ENCODE data around the gene ODF4. TPM values are rescaled to one million over a fixed set of nuclear protein-coding genes. Genes with fewer than 3 reads are reported as not detected.

Gene ODF4
- total and polyA plus RNA-seq, 2 of the 4 experiments (the other 2 are of a cell fraction) = not detected

DNA sequence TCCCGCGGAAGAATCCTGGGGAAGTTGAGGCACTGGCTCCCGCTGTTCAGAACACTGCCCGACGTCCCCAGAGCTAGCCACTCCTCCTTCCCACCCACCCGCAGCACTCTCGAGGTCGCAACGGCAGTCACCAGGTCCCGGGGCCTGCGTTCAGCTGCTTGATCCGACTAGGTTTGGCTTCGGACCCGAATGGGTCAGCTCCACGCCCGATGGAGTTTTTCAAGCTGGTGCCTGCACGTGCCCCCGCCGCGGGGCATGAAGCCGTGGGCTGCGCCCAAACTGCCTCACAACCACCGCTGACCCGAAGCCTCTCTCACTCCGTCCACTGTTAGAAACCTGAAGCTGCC, 12.4 kb upstream of the ODF4 start:
- H2AK5ac ChIP-seq (ENCODE audit: low read depth, low read length) = no peak overlapping the region
- ATAC-seq (ENCODE audit: low read depth) (no peak; the same call in 1 of the 2 replicates), DNase-seq (no peak)
- dilution Hi-C loops (cut with HindIII; ENCODE audit: low sequenced_read_pairs, unreplicated experiment) = no loop called here
- H3K27ac ChIP-seq (ENCODE audit: insufficient read depth, low read length) = no peak overlapping the region
- no peak overlapping the region; the same call in 1 of the 2 replicates for H4K5ac ChIP-seq (ENCODE audit: low read depth, low read length)
- no TSS peak for BruUV-seq (replicated peaks)
- no peaks in the 10 kb centered on the region for H3K36me3 ChIP-seq (ENCODE audit: control insufficient read depth, insufficient read depth, low read length)
- H3K9ac ChIP-seq (ENCODE audit: low read depth, low read length) = no peak overlapping the region
- POLR2A ChIA-PET (ENCODE audit: unreplicated experiment) = interaction anchor here (0.6 kb wide), 1 partner anchor 131 kb away, joined by 3 read pairs; no protein-coding TSS in a partner anchor
- no peaks in the 10 kb centered on the region for H3K9me1 ChIP-seq (ENCODE audit: insufficient read depth, low read length)
- peak overlapping the region; percentile 35; the same call in 1 of the 2 replicates for H4K91ac ChIP-seq (ENCODE audit: insufficient read depth, low read depth, low read length)
- peak overlapping the region; percentile 65 for H2AK9ac ChIP-seq (replicated peaks; ENCODE audit: low read depth, low read length, poor library complexity)
- peaks cover 2% of the 10 kb centered on the region; the same call in 1 of the 2 replicates for H3K4me1 ChIP-seq (ENCODE audit: control insufficient read depth, insufficient read depth, low read length)
- no peak overlapping the region for H2BK5ac ChIP-seq (ENCODE audit: low read depth, low read length, poor library complexity, severe bottlenecking)
- H3K27me3 ChIP-seq (ENCODE audit: control insufficient read depth, insufficient read depth, low read length) = peaks cover 10% of the 10 kb centered on the region; the same call in 1 of the 2 replicates
- CTCF ChIA-PET = no interaction called here
- 0 out of 2 replicates have a peak overlapping the region, but pooled peaks have one; percentile 35 for H2BK20ac ChIP-seq (ENCODE audit: low read depth, low read length)
- intact Hi-C loops (cut with micrococcal nuclease) = no loop called here
- peak overlapping the region; percentile 90 for H3K4me2 ChIP-seq (ENCODE audit: low read depth, low read length)
- H3K4me3 ChIP-seq (ENCODE audit: insufficient read depth, low read depth, low read length) = peak overlapping the region; percentile 33; the same call in 1 of the 2 replicates
- H2BK15ac ChIP-seq (ENCODE audit: low read depth, low read length) = peak overlapping the region; percentile 28; the same call in 1 of the 3 replicates
- peak overlapping the region; percentile 95 for H4K8ac ChIP-seq (ENCODE audit: low read depth in 2 of 2, low read length in 2 of 2)
- no peaks in the 10 kb centered on the region for H4K20me1 ChIP-seq (ENCODE audit: insufficient read depth, low read length)
- WGBS, 2 experiments (ENCODE audit: extremely low coverage in 2 of 2, insufficient read length in 1 of 2) = 31% methylated on average over 12 of the region's 25 CpGs; no CpG with 5 or more reads in 1 of the 2 experiments
- H2AFZ ChIP-seq (replicated peaks; ENCODE audit: low read length, poor library complexity) = peak overlapping the region; percentile 96
- no peak for TF ChIP-seq CHD1 (IDR thresholded peaks at IDR 0.05; ENCODE audit: low read depth, low read length)
- H3K56ac ChIP-seq (ENCODE audit: extremely low read depth, insufficient read depth, low read length) = no peak overlapping the region
- H3K18ac ChIP-seq (ENCODE audit: low read depth, low read length) = no peak overlapping the region; the same call in 1 of the 2 replicates
- H3K9me3 ChIP-seq (ENCODE audit: control insufficient read depth, insufficient read depth, low read length) = no peaks in the 10 kb centered on the region
- H2BK120ac ChIP-seq (ENCODE audit: low read depth, low read length) = no peak overlapping the region; the same call in 1 of the 2 replicates
- H3K14ac ChIP-seq (replicated peaks; ENCODE audit: low read depth, low read length) = no peak overlapping the region; the same call in 1 of the 2 replicates
- H3K23ac ChIP-seq (ENCODE audit: low read depth, low read length) = no peak overlapping the region
- in situ Hi-C loops (cut with MboI; ENCODE audit: low sequenced_read_pairs) = no loop called here
- H3K79me1 ChIP-seq (ENCODE audit: low read depth in 1 of 2, low read length in 2 of 2) = no peaks in the 10 kb centered on the region
- H3K4ac ChIP-seq (ENCODE audit: low read depth, low read length) = peak overlapping the region; percentile 78; the same call in 1 of the 2 replicates
